GM18907 (cell line): Measurements from ENCODE around the gene CLTA.
"Not testable (repeated sequence)": the region's sequence is repeated elsewhere in the genome, so short reads cannot be mapped to it uniquely, and the experiment has no call there.

Experiments
- ATAC-seq: cut with Tn5 transposase; IDR thresholded peaks from one replicate; pipeline ENCODE4 v1.9.1; 2021; ENCODE audit warnings: mild to moderate bottlenecking, moderate library complexity; ENCODE audit not compliant: unreplicated experiment

CLTA gene

GRCh38 chr9:36158122-36158521 lies 32.6 kb upstream of the CLTA start:
- ATAC-seq: no peak

- ATAC-seq: no peak
Observed at GRCh38 chr9:36158917-36159316, 31.8 kb upstream of the CLTA start.

- not testable (repeated sequence) for ATAC-seq
Observed at GRCh38 chr9:36159509-36159908, 31.2 kb upstream of the CLTA start.

GRCh38 chr9:36160126-36160525 lies 30.6 kb upstream of the CLTA start:
- ATAC-seq: not testable (repeated sequence)

- ATAC-seq: no peak
Observed at GRCh38 chr9:36161187-36161586, 29.5 kb upstream of the CLTA start.

GRCh38 chr9:36162211-36162738 lies 28.4 kb upstream of the CLTA start:
- no peak for ATAC-seq

- no peak for ATAC-seq
Observed at GRCh38 chr9:36163049-36163785, 27.5 kb upstream of the CLTA start.

GRCh38 chr9:36163786-36164170 lies 26.9 kb upstream of the CLTA start:
- ATAC-seq: no peak

- ATAC-seq: no peak
Observed at GRCh38 chr9:36164372-36164771, 26.3 kb upstream of the CLTA start.

GRCh38 chr9:36164989-36165388 lies 25.7 kb upstream of the CLTA start:
- no peak for ATAC-seq

- ATAC-seq: no peak
Observed at GRCh38 chr9:36165826-36166167, 24.9 kb upstream of the CLTA start.

- ATAC-seq: peak; percentile 81
Observed at GRCh38 chr9:36166168-36166927, 24.4 kb upstream of the CLTA start.

- no peak for ATAC-seq
Observed at GRCh38 chr9:36169166-36169565, 21.6 kb upstream of the CLTA start, which contains the start of gene CCIN. TSS of gene CCIN (plus strand) at chr9:36169388. CDS start at chr9:36169503, 115 bp downstream.

GRCh38 chr9:36169708-36170107 lies 21.0 kb upstream of the CLTA start:
- no peak for ATAC-seq

- no peak for ATAC-seq
Observed at GRCh38 chr9:36170531-36170930, 20.2 kb upstream of the CLTA start.

- ATAC-seq: no peak
Observed at GRCh38 chr9:36173861-36174260, 16.9 kb upstream of the CLTA start.

- no peak for ATAC-seq
Observed at GRCh38 chr9:36174271-36174670, 16.4 kb upstream of the CLTA start.

GRCh38 chr9:36174731-36175130 lies 16.0 kb upstream of the CLTA start:
- no peak for ATAC-seq

- not testable (repeated sequence) for ATAC-seq
Observed at GRCh38 chr9:36175209-36175608, 15.5 kb upstream of the CLTA start.

GRCh38 chr9:36176496-36176895 lies 14.2 kb upstream of the CLTA start:
- not testable (repeated sequence) for ATAC-seq

GRCh38 chr9:36177571-36177970 lies 13.2 kb upstream of the CLTA start:
- ATAC-seq: no peak

GRCh38 chr9:36180243-36180642 lies 10.5 kb upstream of the CLTA start:
- not testable (repeated sequence) for ATAC-seq
